Measurements from ENCODE around the gene TAC4.
"Not testable (repeated sequence)": the region's sequence is repeated elsewhere in the genome, so short reads cannot be mapped to it uniquely, and the experiment has no call there.

TAC4 gene

DNA sequence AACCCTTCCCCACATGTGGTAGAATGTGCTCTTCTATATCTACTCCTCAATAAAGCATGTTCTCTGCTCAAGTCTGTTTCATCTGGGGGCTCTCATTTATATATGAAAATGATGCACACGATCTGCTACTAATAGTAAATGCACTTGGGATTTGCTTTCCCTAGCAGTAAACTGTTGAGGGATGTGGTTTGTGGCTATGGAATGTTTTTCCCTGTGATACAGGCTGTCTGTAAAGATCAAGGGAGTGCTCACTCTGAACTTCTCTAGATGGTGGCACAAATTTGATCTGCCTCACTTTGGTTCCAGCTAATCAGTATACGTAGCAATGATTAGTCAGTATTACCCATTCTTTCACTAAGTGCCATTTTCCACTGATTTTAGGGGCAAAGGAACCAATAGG lies 18.8 kb downstream of the TAC4 start:
- Histone ChIP-seq H3K9me3 (ENCODE audit: insufficient read depth, low read length) (no peaks in the 10 kb centered on the region), H3K27ac (ENCODE audit: low read depth, low read length) (no peak overlapping the region), H3K4me2 (ENCODE audit: low read depth, low read length, poor library complexity, severe bottlenecking) (no peak overlapping the region), H3K79me2 (ENCODE audit: insufficient read depth, low read length) (no peaks in the 10 kb centered on the region), H3K9me2 (replicated peaks; ENCODE audit: insufficient read depth, low read length) (no peaks in the 10 kb centered on the region), H3F3A (ENCODE audit: insufficient read depth) (no peaks in the 10 kb centered on the region), H4K20me1 (ENCODE audit: low read depth, low read length) (no peaks in the 10 kb centered on the region), H3K4me3 (ENCODE audit: insufficient read depth, low read length, poor library complexity, severe bottlenecking) (no peak overlapping the region), H2AFZ (ENCODE audit: low read depth, low read length, severe bottlenecking) (no peak overlapping the region), H3K9ac (ENCODE audit: low read length) (no peak overlapping the region), H3K27me3 (ENCODE audit: low read length) (no peaks in the 10 kb centered on the region), H3K36me3 (ENCODE audit: low read length) (peaks cover 18% of the 10 kb centered on the region; the same call in 1 of the 2 replicates)
- TF ChIP-seq, protein P1, sequence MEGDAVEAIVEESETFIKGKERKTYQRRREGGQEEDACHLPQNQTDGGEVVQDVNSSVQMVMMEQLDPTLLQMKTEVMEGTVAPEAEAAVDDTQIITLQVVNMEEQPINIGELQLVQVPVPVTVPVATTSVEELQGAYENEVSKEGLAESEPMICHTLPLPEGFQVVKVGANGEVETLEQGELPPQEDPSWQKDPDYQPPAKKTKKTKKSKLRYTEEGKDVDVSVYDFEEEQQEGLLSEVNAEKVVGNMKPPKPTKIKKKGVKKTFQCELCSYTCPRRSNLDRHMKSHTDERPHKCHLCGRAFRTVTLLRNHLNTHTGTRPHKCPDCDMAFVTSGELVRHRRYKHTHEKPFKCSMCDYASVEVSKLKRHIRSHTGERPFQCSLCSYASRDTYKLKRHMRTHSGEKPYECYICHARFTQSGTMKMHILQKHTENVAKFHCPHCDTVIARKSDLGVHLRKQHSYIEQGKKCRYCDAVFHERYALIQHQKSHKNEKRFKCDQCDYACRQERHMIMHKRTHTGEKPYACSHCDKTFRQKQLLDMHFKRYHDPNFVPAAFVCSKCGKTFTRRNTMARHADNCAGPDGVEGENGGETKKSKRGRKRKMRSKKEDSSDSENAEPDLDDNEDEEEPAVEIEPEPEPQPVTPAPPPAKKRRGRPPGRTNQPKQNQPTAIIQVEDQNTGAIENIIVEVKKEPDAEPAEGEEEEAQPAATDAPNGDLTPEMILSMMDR (IDR thresholded peaks at IDR 0.05; ENCODE audit: insufficient read depth, low read length, poor library complexity, severe bottlenecking), result no peak
- no peak for TF ChIP-seq EZH2phosphoT487 (conservative IDR thresholded peaks at IDR 0.05; ENCODE audit: low read length)

GRCh38 chr17:49828325-49828724 lies 19.5 kb downstream of the TAC4 start:
- H3K4me2 ChIP-seq (ENCODE audit: low read depth, low read length, poor library complexity, severe bottlenecking); H3K4me3 ChIP-seq (ENCODE audit: insufficient read depth, low read length, poor library complexity, severe bottlenecking); H3F3A ChIP-seq (ENCODE audit: insufficient read depth); H3K27ac ChIP-seq (ENCODE audit: low read depth, low read length); H3K27me3 ChIP-seq (ENCODE audit: low read length); H3K79me2 ChIP-seq (ENCODE audit: insufficient read depth, low read length); H3K9ac ChIP-seq (ENCODE audit: low read length); H2AFZ ChIP-seq (ENCODE audit: low read depth, low read length, severe bottlenecking); H4K20me1 ChIP-seq (ENCODE audit: low read depth, low read length); H3K9me2 ChIP-seq (replicated peaks; ENCODE audit: insufficient read depth, low read length); H3K9me3 ChIP-seq (ENCODE audit: insufficient read depth, low read length): not testable (repeated sequence)
- H3K36me3 ChIP-seq (ENCODE audit: low read length), result peaks cover 25% of the 10 kb centered on the region

DNA sequence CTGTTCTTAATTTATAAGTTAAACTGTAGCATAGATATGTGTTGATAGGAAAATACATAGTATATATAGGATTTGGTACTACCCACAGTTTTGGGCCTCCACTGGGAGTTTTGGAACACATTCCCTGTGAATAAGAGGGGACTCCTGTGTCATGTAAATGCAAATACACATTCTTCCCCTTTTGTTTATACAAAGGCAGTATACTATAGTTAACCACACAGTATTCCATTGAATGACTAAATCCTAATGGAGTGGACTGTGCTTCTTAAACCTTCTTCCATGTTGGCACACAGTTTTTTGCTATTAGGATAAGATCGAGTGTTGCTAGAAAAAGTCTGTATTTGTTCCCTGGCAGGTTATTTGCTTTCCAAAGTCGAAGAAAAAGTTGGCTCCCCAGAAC lies 22.2 kb downstream of the TAC4 start:
- no peaks in the 10 kb centered on the region; the same call in 1 of the 2 replicates for H3K79me2 ChIP-seq (ENCODE audit: insufficient read depth, low read length)
- no peaks in the 10 kb centered on the region for H3F3A ChIP-seq (ENCODE audit: insufficient read depth)
- TF ChIP-seq EZH2phosphoT487 (conservative IDR thresholded peaks at IDR 0.05; ENCODE audit: low read length), result no peak
- TF ChIP-seq, protein P1 (IDR thresholded peaks at IDR 0.05; ENCODE audit: insufficient read depth, low read length, poor library complexity, severe bottlenecking), result no peak
- no peaks in the 10 kb centered on the region for H3K9me3 ChIP-seq (ENCODE audit: insufficient read depth, low read length)
- no peak overlapping the region for H3K4me2 ChIP-seq (ENCODE audit: low read depth, low read length, poor library complexity, severe bottlenecking)
- no peaks in the 10 kb centered on the region for H3K9me2 ChIP-seq (replicated peaks; ENCODE audit: insufficient read depth, low read length)
- H3K27ac ChIP-seq (ENCODE audit: low read depth, low read length), result no peak overlapping the region
- H4K20me1 ChIP-seq (ENCODE audit: low read depth, low read length), result no peaks in the 10 kb centered on the region
- no peak overlapping the region for H2AFZ ChIP-seq (ENCODE audit: low read depth, low read length, severe bottlenecking)
- H3K9ac ChIP-seq (ENCODE audit: low read length), result no peak overlapping the region
- H3K4me3 ChIP-seq (ENCODE audit: insufficient read depth, low read length, poor library complexity, severe bottlenecking), result no peak overlapping the region
- H3K36me3 ChIP-seq (ENCODE audit: low read length), result peaks cover 33% of the 10 kb centered on the region
- no peaks in the 10 kb centered on the region for H3K27me3 ChIP-seq (ENCODE audit: low read length)

GRCh38 chr17:49823614-49824013 lies 24.3 kb downstream of the TAC4 start:
- Histone ChIP-seq H3K79me2 (ENCODE audit: insufficient read depth, low read length) (no peaks in the 10 kb centered on the region; the same call in 1 of the 2 replicates), H3K27ac (ENCODE audit: low read depth, low read length) (no peak overlapping the region), H3K9me3 (ENCODE audit: insufficient read depth, low read length) (no peaks in the 10 kb centered on the region), H3K4me3 (ENCODE audit: insufficient read depth, low read length, poor library complexity, severe bottlenecking) (no peak overlapping the region), H3K9ac (ENCODE audit: low read length) (no peak overlapping the region), H3K27me3 (ENCODE audit: low read length) (no peaks in the 10 kb centered on the region), H2AFZ (ENCODE audit: low read depth, low read length, severe bottlenecking) (no peak overlapping the region), H3K36me3 (ENCODE audit: low read length) (peaks cover 33% of the 10 kb centered on the region), H3K4me2 (ENCODE audit: low read depth, low read length, poor library complexity, severe bottlenecking) (no peak overlapping the region), H3K9me2 (replicated peaks; ENCODE audit: insufficient read depth, low read length) (no peaks in the 10 kb centered on the region), H3F3A (ENCODE audit: insufficient read depth) (no peaks in the 10 kb centered on the region), H4K20me1 (ENCODE audit: low read depth, low read length) (no peaks in the 10 kb centered on the region)
- TF ChIP-seq, protein P1 (IDR thresholded peaks at IDR 0.05; ENCODE audit: insufficient read depth, low read length, poor library complexity, severe bottlenecking), result no peak
- TF ChIP-seq EZH2phosphoT487 (conservative IDR thresholded peaks at IDR 0.05; ENCODE audit: low read length), result no peak

All from SU-DHL-6 (cell line).